GM23338 (cell line): ENCODE results near the gene ARHGEF1. TPM values are rescaled to one million over a fixed set of nuclear protein-coding genes. Genes with fewer than 3 reads are reported as not detected.
A peak's percentile ranks its signal among the peaks of the same experiment; 100 is the strongest.

ENCODE experiments used
- ATAC-seq: fragments of 200-7000 bp; cut with Tn5 transposase; 3 replicates; pipeline ENCODE4 v1.9.1; 2020
- DNase-seq: peaks from one replicate; pipeline ENCODE4 v3.0.0-alpha.2; 2015; ENCODE audit warnings: low spot score
- H2AFZ ChIP-seq: fragments of 200-600 bp; sonication (generic); 2 replicates; pipeline ENCODE4 v1.8.0; 2016; ENCODE audit warnings: antibody characterized with exemption, mild to moderate bottlenecking, moderate library complexity
- H3F3A ChIP-seq: fragments of 200-600 bp; sonication (generic); replicated peaks from 2 replicates; pipeline ENCODE4 v1.8.0; 2017; ENCODE audit warnings: antibody characterized with exemption, mixed run types, low read depth
- H3K27ac ChIP-seq: fragments of 200-600 bp; sonication (generic); 2 replicates; pipeline ENCODE4 v1.6.1; 2016; ENCODE audit warnings: low read depth
- H3K27me3 ChIP-seq: fragments of 200-600 bp; sonication (generic); 2 replicates; pipeline ENCODE4 v1.8.0; 2016; ENCODE audit warnings: mild to moderate bottlenecking, mixed run types, moderate library complexity; ENCODE audit not compliant: insufficient read depth
- H3K36me3 ChIP-seq: fragments of 200-600 bp; sonication (generic); 2 replicates; pipeline ENCODE4 v1.8.0; 2016; ENCODE audit warnings: mild to moderate bottlenecking; ENCODE audit not compliant: insufficient read depth
- H3K4me1 ChIP-seq: fragments of 200-600 bp; sonication (generic); 2 replicates; pipeline ENCODE4 v1.8.0; 2016; ENCODE audit warnings: mild to moderate bottlenecking, moderate library complexity; ENCODE audit not compliant: insufficient read depth
- H3K4me2 ChIP-seq: fragments of 200-600 bp; sonication (generic); 2 replicates; pipeline ENCODE4 v1.7.1; 2017; ENCODE audit warnings: mixed run types
- H3K4me3 ChIP-seq: fragments of 200-600 bp; sonication (generic); 2 replicates; pipeline ENCODE4 v1.6.1; 2016; ENCODE audit warnings: mixed run types
- H3K79me2 ChIP-seq: fragments of 200-600 bp; sonication (generic); replicated peaks from 2 replicates; pipeline ENCODE4 v1.8.0; 2017; ENCODE audit warnings: mild to moderate bottlenecking; ENCODE audit not compliant: insufficient read depth
- H3K9me2 ChIP-seq: fragments of 200-600 bp; sonication (generic); 2 replicates; pipeline ENCODE4 v1.8.0; 2017; ENCODE audit not compliant: insufficient read depth
- H4K20me1 ChIP-seq: fragments of 200-600 bp; sonication (generic); replicated peaks from 2 replicates; pipeline ENCODE4 v1.8.0; 2017; ENCODE audit warnings: mild to moderate bottlenecking; ENCODE audit not compliant: insufficient read depth
- H3K27ac Mint-ChIP-seq: 2 replicates; pipeline ENCODE4 v1.8.0; 2020; ENCODE audit warnings: inconsistent platforms, mild to moderate bottlenecking, moderate library complexity, mixed read lengths
- H3K27me3 Mint-ChIP-seq: 3 replicates; pipeline ENCODE4 v1.8.0; 2022; ENCODE audit warnings: low read depth, mild to moderate bottlenecking, moderate library complexity, mixed read lengths, inconsistent platforms; ENCODE audit not compliant: insufficient read depth, poor library complexity
- H3K36me3 Mint-ChIP-seq: 3 replicates; pipeline ENCODE4 v1.8.0; 2021; ENCODE audit warnings: low read depth, mild to moderate bottlenecking, inconsistent platforms, moderate library complexity, mixed read lengths
- H3K4me1 Mint-ChIP-seq: 3 replicates; pipeline ENCODE4 v1.8.0; 2020; ENCODE audit warnings: mild to moderate bottlenecking, inconsistent platforms, mixed read lengths
- H3K4me3 Mint-ChIP-seq: 3 replicates; pipeline ENCODE4 v1.8.0; 2021; ENCODE audit warnings: moderate library complexity, mild to moderate bottlenecking, inconsistent platforms, mixed read lengths
- H3K9me3 Mint-ChIP-seq: 3 replicates; pipeline ENCODE4 v1.8.0; 2020; ENCODE audit warnings: moderate library complexity, mild to moderate bottlenecking, inconsistent platforms, mixed read lengths
- CREB1 ChIP-seq: fragments of 250-450 bp; sonication (Bioruptor Pico); IDR thresholded peaks from 2 replicates; pipeline ENCODE4 v1.5.0; 2020; ENCODE audit warnings: low read depth, mild to moderate bottlenecking, moderate library complexity
- ETS1 ChIP-seq: IDR thresholded peaks from 2 replicates; pipeline ENCODE4 v1.6.1; 2016; ENCODE audit warnings: antibody characterized with exemption
- EZH2phosphoT487 ChIP-seq: fragments of 200-600 bp; sonication (generic); IDR thresholded peaks from one replicate; pipeline ENCODE4 v1.8.1; 2018; ENCODE audit warnings: antibody characterized with exemption; ENCODE audit not compliant: unreplicated experiment
- JUNB ChIP-seq: IDR thresholded peaks from one replicate; pipeline ENCODE4 v1.6.1; 2016; ENCODE audit warnings: antibody characterized with exemption; ENCODE audit not compliant: unreplicated experiment
- NANOG ChIP-seq: IDR thresholded peaks from 2 replicates; pipeline ENCODE4 v1.6.1; 2016; ENCODE audit warnings: antibody characterized with exemption, borderline replicate concordance
- STAT1 ChIP-seq: IDR thresholded peaks from one replicate; pipeline ENCODE4 v1.6.1; 2016; ENCODE audit warnings: antibody characterized with exemption; ENCODE audit not compliant: unreplicated experiment
- ZNF114 ChIP-seq: fragments of 250-450 bp; sonication (Bioruptor Pico); IDR thresholded peaks from 2 replicates; pipeline ENCODE4 v1.5.0; 2020; ENCODE audit warnings: mild to moderate bottlenecking, moderate library complexity
- ZNF462 ChIP-seq: fragments of 250-450 bp; sonication (Bioruptor Pico); IDR thresholded peaks from 2 replicates; pipeline ENCODE4 v1.5.0; 2020; ENCODE audit warnings: mild to moderate bottlenecking, moderate library complexity
- polyA plus RNA-seq: library from polyadenylated mRNA; unstranded; fragments of >200 nt; fragmentation: Nextera tagmentation; extraction: Ambion mirVana; gene quantifications from 2 replicates; pipeline ENCODE4 v1.2.1, GENCODE V29; 2016
- total RNA-seq: library from RNA; depleted of rRNA; stranded (reverse); fragments of >200 nt; shearing (Covaris generic); gene quantifications from 2 replicates; pipeline ENCODE4 v1.2.3, GENCODE V29; 2014
- TF ChIP-seq, protein P1 (sequence below): IDR thresholded peaks from one replicate; pipeline ENCODE4 v1.6.1; 2018; ENCODE audit warnings: antibody characterized with exemption; ENCODE audit not compliant: unreplicated experiment
- TF ChIP-seq, protein P2 (sequence below), 2 experiments: fragments of 200-600 bp in 1 of 2; sonication (generic) in 1 of 2; conservative IDR thresholded peaks; 2 replicates each; pipeline versions ENCODE4 v1.5.1 to v1.6.1; 2016 to 2017; ENCODE audit warnings: antibody characterized with exemption in 2 of 2, low read depth in 2 of 2, mild to moderate bottlenecking in 2 of 2, moderate library complexity in 1 of 2

ARHGEF1 gene
- total and polyA plus RNA-seq, 2 experiments from 2014 or later: 41.3 to 44.7 TPM

DNA sequence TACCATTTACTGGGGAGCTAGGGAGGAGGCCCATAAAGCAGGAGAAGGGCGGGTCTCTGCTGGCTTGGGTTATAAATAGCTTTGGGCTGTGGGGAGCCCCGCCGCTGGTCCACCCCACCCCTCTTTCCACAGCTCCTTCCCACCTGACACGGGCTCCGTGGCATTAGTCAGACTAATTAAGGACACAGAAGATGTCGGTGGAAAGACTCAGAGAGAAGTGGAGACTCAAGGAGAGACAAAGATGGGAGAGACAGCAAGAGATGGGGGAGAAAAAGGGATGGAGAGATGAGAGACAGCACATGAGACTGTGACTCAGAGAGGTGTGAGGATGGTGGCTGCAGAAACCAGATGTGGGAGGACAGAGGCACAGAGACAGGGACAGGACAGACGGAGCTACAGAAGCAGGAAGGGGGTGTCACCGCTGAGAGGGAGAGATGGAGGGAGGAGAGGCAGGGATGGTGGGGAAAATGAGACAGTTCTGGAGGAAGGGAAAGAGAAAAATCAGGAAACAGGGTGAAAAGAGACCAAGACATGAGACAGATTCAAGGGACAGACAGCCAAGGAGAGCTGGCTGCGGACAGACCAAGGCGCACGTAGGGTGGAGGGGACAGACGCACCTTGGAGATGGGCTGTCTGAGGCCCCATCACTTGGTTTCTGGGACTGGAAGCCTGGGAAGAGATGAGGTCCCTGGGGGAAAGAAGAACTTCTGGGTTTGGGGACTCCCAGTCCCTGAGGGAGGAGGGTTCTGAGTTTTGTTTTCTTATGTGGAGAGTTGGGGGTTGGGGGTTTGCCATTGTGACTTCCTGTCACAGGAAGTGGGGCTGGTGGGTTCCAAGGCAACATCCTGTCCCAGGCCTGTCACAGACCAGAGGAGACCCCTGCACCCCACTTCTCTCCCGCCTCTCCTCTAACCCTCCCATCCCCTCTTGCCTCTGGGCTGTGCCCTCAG is 4.1 kb downstream of the ARHGEF1 start (continued):
- TF ChIP-seq, protein P1, sequence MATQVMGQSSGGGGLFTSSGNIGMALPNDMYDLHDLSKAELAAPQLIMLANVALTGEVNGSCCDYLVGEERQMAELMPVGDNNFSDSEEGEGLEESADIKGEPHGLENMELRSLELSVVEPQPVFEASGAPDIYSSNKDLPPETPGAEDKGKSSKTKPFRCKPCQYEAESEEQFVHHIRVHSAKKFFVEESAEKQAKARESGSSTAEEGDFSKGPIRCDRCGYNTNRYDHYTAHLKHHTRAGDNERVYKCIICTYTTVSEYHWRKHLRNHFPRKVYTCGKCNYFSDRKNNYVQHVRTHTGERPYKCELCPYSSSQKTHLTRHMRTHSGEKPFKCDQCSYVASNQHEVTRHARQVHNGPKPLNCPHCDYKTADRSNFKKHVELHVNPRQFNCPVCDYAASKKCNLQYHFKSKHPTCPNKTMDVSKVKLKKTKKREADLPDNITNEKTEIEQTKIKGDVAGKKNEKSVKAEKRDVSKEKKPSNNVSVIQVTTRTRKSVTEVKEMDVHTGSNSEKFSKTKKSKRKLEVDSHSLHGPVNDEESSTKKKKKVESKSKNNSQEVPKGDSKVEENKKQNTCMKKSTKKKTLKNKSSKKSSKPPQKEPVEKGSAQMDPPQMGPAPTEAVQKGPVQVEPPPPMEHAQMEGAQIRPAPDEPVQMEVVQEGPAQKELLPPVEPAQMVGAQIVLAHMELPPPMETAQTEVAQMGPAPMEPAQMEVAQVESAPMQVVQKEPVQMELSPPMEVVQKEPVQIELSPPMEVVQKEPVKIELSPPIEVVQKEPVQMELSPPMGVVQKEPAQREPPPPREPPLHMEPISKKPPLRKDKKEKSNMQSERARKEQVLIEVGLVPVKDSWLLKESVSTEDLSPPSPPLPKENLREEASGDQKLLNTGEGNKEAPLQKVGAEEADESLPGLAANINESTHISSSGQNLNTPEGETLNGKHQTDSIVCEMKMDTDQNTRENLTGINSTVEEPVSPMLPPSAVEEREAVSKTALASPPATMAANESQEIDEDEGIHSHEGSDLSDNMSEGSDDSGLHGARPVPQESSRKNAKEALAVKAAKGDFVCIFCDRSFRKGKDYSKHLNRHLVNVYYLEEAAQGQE: no peak
- TF ChIP-seq JUNB (no peak), EZH2phosphoT487 (no peak), STAT1 (no peak), NANOG (no peak), ZNF114 (CRISPR knock-in tag) (no peak), CREB1 (CRISPR knock-in tag) (no peak), ETS1 (no peak)
- TF ChIP-seq, protein P2, sequence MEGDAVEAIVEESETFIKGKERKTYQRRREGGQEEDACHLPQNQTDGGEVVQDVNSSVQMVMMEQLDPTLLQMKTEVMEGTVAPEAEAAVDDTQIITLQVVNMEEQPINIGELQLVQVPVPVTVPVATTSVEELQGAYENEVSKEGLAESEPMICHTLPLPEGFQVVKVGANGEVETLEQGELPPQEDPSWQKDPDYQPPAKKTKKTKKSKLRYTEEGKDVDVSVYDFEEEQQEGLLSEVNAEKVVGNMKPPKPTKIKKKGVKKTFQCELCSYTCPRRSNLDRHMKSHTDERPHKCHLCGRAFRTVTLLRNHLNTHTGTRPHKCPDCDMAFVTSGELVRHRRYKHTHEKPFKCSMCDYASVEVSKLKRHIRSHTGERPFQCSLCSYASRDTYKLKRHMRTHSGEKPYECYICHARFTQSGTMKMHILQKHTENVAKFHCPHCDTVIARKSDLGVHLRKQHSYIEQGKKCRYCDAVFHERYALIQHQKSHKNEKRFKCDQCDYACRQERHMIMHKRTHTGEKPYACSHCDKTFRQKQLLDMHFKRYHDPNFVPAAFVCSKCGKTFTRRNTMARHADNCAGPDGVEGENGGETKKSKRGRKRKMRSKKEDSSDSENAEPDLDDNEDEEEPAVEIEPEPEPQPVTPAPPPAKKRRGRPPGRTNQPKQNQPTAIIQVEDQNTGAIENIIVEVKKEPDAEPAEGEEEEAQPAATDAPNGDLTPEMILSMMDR (conservative IDR thresholded peaks at IDR 0.05; ENCODE audit: low read depth in 2 of 2): no peak

DNA sequence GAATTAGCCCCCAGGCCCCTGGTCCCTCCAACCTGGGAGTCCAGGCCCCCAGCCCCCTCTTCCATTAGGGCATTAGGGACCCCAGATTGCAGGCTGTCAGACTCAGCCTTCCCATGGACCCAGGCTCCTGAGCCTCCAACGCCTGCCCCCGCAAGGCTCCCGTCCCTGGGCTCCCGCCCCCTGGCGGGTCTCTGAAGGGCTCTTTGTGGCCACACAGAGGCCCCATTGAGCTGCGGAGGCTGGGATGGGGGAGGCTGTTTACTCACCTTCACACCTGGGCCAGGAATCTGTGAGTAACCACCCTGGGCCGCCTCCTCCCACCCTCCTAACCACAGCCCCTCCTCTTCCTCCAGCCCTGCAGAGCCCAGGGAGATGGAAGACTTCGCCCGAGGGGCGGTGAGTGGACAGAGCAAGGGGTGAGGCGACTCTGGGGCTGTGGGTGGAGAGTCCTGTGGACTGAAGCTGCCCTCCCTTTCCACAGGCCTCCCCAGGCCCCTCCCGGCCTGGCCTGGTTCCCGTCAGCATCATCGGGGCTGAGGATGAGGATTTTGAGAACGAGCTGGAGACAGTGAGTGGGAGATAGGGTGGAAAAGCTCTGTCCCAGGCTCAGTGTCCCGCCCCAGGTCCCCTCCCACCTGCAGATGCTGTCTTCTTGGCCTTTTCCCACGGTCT is 4.9 kb downstream of the ARHGEF1 start:
- DNase-seq (peak; percentile 92), ATAC-seq (peak; percentile 59)
- H3K4me1 ChIP-seq: peaks cover 26% of the 10 kb centered on the region
- no peaks in the 10 kb centered on the region for H3K9me2 ChIP-seq
- H3K4me2 ChIP-seq: peak overlapping the region; percentile 73
- H3K4me1 Mint-ChIP-seq: peaks cover 39% of the 10 kb centered on the region
- H3K27ac Mint-ChIP-seq: no peak overlapping the region
- peaks cover 6% of the 10 kb centered on the region; the same call in 1 of the 2 replicates for H3K79me2 ChIP-seq
- H3K4me3 ChIP-seq: peak overlapping the region; percentile 38
- H3K27me3 Mint-ChIP-seq: peaks cover 9% of the 10 kb centered on the region
- H3K36me3 ChIP-seq: no peaks in the 10 kb centered on the region
- H2AFZ ChIP-seq: no peak overlapping the region
- H3K27me3 ChIP-seq: peaks cover 7% of the 10 kb centered on the region
- peaks cover 16% of the 10 kb centered on the region; the same call in 2 of the 3 replicates for H3K36me3 Mint-ChIP-seq
- H3K4me3 Mint-ChIP-seq: peak overlapping the region; percentile 11; the same call in 2 of the 3 replicates
- peaks cover 7% of the 10 kb centered on the region; the same call in 2 of the 3 replicates for H3K9me3 Mint-ChIP-seq
- peak overlapping the region; percentile 86; the same call in 1 of the 2 replicates for H3K27ac ChIP-seq
- peaks cover 4% of the 10 kb centered on the region; the same call in 1 of the 2 replicates for H4K20me1 ChIP-seq
- H3F3A ChIP-seq: peaks cover 22% of the 10 kb centered on the region
- TF ChIP-seq ZNF462 (no peak), STAT1 (no peak)
